Measurements from ENCODE around the gene HSPA1A.

GRCh38 chr6:31861919-31862343 lies 46.6 kb downstream of the HSPA1A start:
- no peak for TF ChIP-seq CTCF (IDR thresholded peaks at IDR 0.05)
- TF ChIP-seq POLR2A (IDR thresholded peaks at IDR 0.05), result no peak

All from testis (tissue), 2 donors.